Dermis blood vessel endothelial cell (primary cell): ENCODE data around the gene FXN. TPM values are rescaled to one million over a fixed set of nuclear protein-coding genes. Genes with fewer than 3 reads are reported as not detected.
"Not testable (repeated sequence)": the region's sequence is repeated elsewhere in the genome, so short reads cannot be mapped to it uniquely, and the experiment has no call there.

Experiments
- DNase-seq: peaks from one replicate; pipeline ENCODE4 v3.0.0; 2010
- total RNA-seq: library from RNA; depleted of rRNA; stranded (reverse); fragments of >200 nt; gene quantifications from 2 replicates; pipeline ENCODE4 v1.2.3, GENCODE V29; 2014

Gene FXN
- total RNA-seq, 1 donor from 2014 or later = 2.9 TPM

- no peak for DNase-seq
Measured at GRCh38 chr9:69107771-69108170, 72.2 kb downstream of the FXN start.

- DNase-seq = not testable (repeated sequence)
Measured at GRCh38 chr9:69108706-69109105, 73.2 kb downstream of the FXN start.

DNA sequence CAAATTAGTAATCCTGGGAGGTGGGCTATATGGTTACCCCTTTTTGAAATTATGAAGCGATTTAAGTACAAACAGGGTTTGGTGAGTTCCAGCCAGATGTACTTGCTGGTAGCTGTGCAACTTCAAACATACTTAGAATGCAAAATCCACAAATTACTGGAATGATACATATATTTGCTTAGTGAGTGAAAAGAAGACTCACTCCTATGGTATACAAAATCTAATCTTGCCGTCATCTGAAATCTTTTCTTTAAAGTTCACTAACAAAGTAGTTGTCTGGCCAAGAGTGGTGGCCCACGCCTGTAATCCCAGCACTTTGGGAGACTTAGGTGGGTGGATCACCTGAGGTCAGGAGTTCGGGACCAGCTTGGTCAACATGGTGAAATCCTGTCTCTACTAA is 73.6 kb downstream of the FXN start:
- DNase-seq = no peak

- not testable (repeated sequence) for DNase-seq
Measured at GRCh38 chr9:69112646-69113045, 77.1 kb downstream of the FXN start.

- no peak for DNase-seq
Measured at GRCh38 chr9:69115621-69116020, 80.1 kb downstream of the FXN start.

- no peak for DNase-seq
Measured at GRCh38 chr9:69118656-69119055, 83.1 kb downstream of the FXN start.

- DNase-seq = peak; percentile 60
Measured at GRCh38 chr9:69120380-69121154, 85.0 kb downstream of the FXN start.

DNA sequence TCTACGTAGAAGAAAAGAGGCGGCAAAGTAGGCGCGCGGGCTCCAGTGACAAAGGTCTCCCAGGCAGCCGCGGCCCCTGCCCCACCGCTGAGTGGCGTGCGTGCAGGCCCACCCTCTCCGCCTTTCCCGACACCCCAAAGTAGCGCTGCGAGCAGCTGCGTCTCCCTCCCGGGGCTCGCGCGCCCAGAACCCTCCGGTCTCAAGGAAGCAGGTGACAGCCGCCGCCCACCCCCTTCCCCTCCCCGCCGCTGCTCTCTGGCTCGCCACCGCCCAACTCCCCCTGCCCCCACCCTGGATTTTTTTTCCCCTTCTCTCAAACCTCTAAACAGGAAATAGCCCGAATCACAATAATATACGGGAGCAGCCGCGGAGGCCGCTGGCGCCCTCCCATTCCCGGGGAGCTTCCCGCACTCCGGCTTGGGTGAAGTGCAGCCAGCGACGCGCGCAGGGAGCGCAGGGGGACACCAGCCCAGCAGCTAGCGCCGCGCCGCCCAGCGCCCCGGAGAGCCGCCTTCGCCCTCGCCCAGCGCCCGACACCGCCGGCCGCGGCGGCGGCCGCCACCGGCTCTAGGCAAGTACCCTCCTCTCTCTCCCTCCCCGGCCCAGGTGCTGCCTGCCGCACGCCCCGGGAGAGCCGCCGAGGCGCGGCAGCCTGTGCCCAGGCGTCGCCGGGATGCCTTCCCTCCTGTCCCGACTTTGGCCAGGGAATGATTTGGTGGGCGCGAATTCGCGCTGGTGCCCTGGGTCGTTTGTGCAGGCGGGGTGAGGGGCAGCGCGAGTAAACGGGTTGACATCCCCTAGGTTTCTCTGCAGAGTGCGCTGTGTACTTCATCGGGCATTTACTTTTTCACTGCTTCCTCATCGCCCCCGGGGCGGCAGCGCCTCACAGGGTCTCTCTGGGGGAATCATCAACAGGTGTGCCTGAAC is 85.9 kb downstream of the FXN start:
- DNase-seq = peak; percentile 63

DNA sequence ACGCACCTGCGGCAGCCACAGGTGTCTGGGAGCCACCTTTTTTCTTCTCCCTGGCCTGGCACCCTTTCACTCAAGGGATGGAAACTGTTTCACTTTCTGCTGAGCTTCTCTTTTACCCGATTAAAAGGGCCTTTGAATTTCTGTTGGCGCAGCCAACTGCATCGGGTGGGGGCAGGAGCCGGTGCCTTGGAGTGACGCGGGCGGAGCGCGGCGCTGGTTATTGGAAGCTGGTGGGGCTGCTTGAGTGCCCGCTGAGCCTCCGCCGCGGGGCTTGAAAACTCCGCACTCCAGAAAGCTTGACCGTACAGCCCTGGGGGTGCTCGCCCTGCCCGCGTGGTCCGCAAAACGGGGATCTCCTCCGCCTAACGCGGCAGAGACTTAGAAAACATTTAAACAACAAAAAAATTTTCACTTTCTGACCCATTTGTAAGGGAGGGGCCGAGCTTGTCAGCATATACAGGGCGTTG is 86.6 kb downstream of the FXN start:
- DNase-seq = peak; percentile 84

- DNase-seq = peak; percentile 68
Measured at GRCh38 chr9:69122549-69123141, 87.1 kb downstream of the FXN start.

DNA sequence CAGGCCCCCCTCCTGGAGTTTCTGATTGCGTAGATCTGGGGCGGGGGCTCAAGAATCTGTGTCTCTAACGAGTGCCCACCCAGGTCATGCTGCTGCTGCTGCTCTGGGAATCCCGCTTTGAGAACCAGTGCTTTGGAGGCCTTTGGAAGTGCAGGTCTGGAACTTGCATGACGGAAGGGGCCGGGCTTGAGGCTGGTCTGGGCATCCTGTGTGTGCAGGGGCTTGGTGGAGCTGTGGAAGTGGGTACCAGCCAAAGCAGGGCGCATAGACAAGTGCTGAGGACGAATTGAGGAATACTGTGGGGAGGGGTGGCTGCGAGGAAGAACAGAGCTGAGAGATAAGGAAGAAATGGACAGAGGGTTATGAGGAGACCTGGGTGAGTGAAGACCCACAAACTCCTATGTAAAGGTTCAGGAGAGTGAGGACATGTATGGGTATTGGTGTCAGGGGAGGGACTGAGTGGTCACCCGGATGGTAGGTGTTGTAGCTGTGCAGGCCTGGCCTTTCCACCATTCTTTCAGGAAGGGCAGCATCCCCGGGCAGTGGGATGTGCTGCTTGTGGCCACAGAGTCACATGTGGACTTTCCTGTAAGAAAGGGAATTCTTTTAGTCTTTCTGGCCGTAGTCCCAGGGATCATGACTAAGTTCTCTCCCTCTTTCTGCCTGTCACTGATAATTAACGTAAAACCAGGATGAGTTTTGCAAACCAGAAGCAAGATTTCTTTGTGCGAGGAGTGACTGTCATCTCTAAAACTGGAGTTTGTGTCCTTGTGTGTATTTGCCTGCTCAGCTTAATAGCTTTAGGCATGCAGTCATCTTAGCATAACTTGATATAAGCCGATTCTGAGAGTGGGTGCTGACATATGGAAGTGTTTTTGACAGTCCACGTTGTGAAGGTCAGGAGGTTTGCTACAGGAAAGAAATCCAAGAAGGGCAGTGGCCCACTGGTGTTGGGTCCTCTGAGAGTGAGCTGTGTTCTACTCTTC is 95.2 kb downstream of the FXN start:
- peak; percentile 53 for DNase-seq

- peak; percentile 40 for DNase-seq
Measured at GRCh38 chr9:69131682-69132081, 96.1 kb downstream of the FXN start.

GRCh38 chr9:69132361-69132760 is 96.8 kb downstream of the FXN start:
- no peak for DNase-seq

DNA sequence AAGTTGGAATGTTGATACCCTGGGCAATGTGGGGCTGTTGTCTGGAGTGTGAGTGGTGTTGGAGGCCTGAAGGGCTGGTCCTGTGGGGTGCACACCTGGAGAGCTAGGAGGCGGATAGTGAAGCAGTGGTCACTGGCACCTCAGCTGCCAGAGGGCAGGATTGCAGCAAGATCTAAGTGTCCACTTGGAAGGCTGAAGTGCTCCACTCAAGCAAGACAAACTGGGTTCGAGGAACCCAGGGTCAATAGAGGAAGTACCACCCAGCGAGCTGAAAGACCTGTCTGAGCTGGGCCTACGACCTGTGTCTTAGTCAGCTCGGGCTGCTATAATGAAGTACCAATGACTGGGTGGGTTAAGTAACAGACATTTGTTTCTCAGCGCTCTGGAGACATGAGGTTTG is 98.9 kb downstream of the FXN start:
- no peak for DNase-seq

GRCh38 chr9:69136185-69136584 is 100.6 kb downstream of the FXN start:
- peak; percentile 0 for DNase-seq

DNA sequence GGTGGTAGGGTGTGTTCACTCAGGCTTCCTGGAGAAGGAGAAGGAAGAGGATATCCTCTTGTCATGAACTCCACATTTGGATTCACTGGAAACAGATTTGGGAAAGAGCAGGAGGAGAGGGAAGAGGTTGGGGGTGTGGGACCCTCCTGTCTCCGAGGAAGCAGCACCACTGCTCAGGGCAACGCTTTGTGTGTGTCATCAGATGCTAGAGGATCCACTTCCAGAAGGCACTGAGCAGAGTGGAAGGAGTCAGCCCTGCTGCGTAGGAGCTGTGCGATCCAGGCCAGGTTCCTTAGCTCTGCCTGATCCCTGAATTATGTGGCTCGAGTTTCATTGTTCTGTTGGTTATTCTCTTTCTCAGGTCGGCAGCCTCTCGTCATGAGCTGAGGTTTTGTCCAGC is 101.2 kb downstream of the FXN start:
- DNase-seq = peak; percentile 61

DNA sequence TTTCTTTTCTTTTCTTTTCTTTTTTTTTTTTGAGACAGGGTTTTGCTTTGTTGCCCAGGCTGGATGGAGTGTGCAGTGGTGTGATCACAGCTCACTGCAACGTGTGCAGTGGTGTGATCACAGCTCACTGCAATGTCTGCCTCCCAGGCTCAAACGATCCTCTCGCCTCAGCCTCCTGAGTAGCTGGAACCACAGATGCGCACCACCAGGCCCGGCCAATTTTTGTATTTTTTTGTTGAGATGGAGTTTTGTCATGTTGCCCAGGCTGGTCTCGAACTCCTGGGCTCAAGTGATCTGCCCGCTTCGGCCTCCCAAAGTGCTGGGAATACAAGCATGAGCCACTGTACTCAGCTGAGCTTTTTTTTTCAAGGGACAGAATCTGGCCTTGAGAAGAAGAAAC is 101.8 kb downstream of the FXN start:
- no peak for DNase-seq

DNA sequence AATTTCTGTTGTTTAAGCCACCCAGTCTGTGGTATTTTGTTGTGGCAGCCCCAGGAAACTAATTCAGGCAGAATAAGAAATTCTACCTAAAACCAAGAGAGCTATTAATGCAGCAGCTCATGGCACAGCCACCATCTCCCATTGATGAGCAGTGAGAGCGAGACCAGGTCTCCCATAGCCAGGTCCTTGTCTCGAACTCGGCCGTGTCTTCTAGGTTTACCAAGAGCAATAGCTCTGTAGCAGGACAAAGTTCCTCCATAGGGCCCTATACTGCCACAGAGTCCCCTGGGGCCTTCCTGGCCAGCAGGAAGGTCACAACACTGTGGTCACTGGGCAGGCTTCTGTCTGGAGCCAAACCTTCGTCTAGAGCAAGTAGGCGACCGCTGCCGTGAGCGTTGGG is 104.0 kb downstream of the FXN start:
- peak; percentile 0 for DNase-seq

GRCh38 chr9:69140123-69140735 is 104.7 kb downstream of the FXN start:
- DNase-seq = peak; percentile 0

- DNase-seq = peak; percentile 7
Measured at GRCh38 chr9:69141851-69142250, 106.3 kb downstream of the FXN start.

DNA sequence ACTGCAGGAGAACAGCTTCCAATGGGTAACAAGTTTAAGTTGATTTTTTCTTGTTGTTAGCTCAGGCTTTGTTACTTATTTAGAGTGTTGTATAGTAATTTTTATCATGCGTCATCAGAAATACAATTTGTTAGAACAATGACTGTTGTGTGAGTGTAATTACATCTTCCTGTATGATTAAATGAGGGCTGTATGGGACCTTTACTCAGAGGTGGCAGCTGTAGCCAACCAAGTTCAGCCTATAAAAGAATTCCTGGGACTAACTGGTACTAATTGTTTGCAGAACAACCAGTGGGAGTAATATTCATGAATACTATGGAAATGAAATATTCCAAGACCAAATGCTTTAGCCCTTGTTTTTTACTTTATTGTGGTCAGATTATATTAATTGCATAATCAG is 107.7 kb downstream of the FXN start:
- peak; percentile 88 for DNase-seq
